Endodermal cell (in vitro differentiated cells): ENCODE results near the gene CACNG4. TPM values are rescaled to one million over a fixed set of nuclear protein-coding genes. Genes with fewer than 3 reads are reported as not detected.

Experiments
- DNase-seq: peaks from one replicate; pipeline ENCODE4 v3.0.0-alpha.2; 2017
- H3K27ac ChIP-seq: 2 replicates; pipeline ENCODE4 v1.5.1; 2013; ENCODE audit warnings: mild to moderate bottlenecking, low read depth, low read length, moderate library complexity
- H3K27me3 ChIP-seq: 2 replicates; pipeline ENCODE4 v1.6.1; 2013; ENCODE audit warnings: mild to moderate bottlenecking, low read length, moderate library complexity; ENCODE audit not compliant: insufficient read depth, control insufficient read depth, poor library complexity, severe bottlenecking
- H3K36me3 ChIP-seq: 2 replicates; pipeline ENCODE4 v1.7.0; 2013; ENCODE audit warnings: mild to moderate bottlenecking, low read length, moderate library complexity; ENCODE audit not compliant: control insufficient read depth, insufficient read depth
- H3K4me1 ChIP-seq: one replicate; pipeline ENCODE4 v1.7.0; 2013; ENCODE audit warnings: low read length; ENCODE audit not compliant: control insufficient read depth, insufficient read depth
- H3K4me3 ChIP-seq: 2 replicates; pipeline ENCODE4 v1.5.1; 2013; ENCODE audit warnings: mild to moderate bottlenecking, low read length, moderate library complexity
- H3K9ac ChIP-seq: 2 replicates; pipeline ENCODE4 v1.6.1; 2013; ENCODE audit warnings: mild to moderate bottlenecking, low read length, moderate library complexity; ENCODE audit not compliant: poor library complexity, severe bottlenecking; ENCODE audit errors: extremely low read depth
- H3K9me3 ChIP-seq: 2 replicates; pipeline ENCODE4 v1.6.1; 2013; ENCODE audit warnings: mild to moderate bottlenecking, low read length, moderate library complexity; ENCODE audit not compliant: control insufficient read depth
- H3K27ac Mint-ChIP-seq: 2 replicates; pipeline ENCODE4 v1.8.0; 2020; ENCODE audit warnings: mixed read lengths
- H3K27me3 Mint-ChIP-seq: 2 replicates; pipeline ENCODE4 v1.8.0; 2021; ENCODE audit warnings: mild to moderate bottlenecking, mixed read lengths; ENCODE audit not compliant: insufficient read depth
- H3K36me3 Mint-ChIP-seq: 2 replicates; pipeline ENCODE4 v1.8.0; 2020; ENCODE audit warnings: low read depth, mixed read lengths
- H3K4me1 Mint-ChIP-seq: 2 replicates; pipeline ENCODE4 v1.8.0; 2020; ENCODE audit warnings: mixed read lengths
- H3K4me3 Mint-ChIP-seq: 2 replicates; pipeline ENCODE4 v1.8.0; 2020; ENCODE audit warnings: mild to moderate bottlenecking, moderate library complexity, mixed read lengths
- H3K9me3 Mint-ChIP-seq: 2 replicates; pipeline ENCODE4 v1.8.0; 2020; ENCODE audit warnings: mild to moderate bottlenecking, mixed read lengths
- CTCF ChIP-seq: fragments of 200-600 bp; sonication (generic); conservative IDR thresholded peaks from 2 replicates; pipeline ENCODE4 v1.5.0; 2021; ENCODE audit warnings: antibody characterized with exemption, mild to moderate bottlenecking
- WGBS, 2 experiments: methylation state at CpG; one replicate each; pipeline versions ENCODE4 v1.1.5 to v1.1.7; 2013; ENCODE audit warnings: missing lambda C conversion rate in 2 of 2, mixed read lengths in 1 of 2; ENCODE audit not compliant: insufficient coverage in 1 of 2, insufficient read length in 1 of 2; 5-methylcytosine and 5-hydroxymethylcytosine counted together
- total RNA-seq, 2 donors: library from RNA; stranded (reverse); fragmentation: NEBNext Ultra II Directional in 1 of 2; extraction: Animal tissue kit (Norgen Biotek cat#: 25700) in 1 of 2; gene quantifications; 2 replicates in 1 of 2; 3 replicates in 1 of 2; pipeline ENCODE4 v1.2.1, GENCODE V29; 2021

Gene CACNG4
- total RNA-seq, 2 donors from 2014 or later: 0.22 to 1.3 TPM

DNA sequence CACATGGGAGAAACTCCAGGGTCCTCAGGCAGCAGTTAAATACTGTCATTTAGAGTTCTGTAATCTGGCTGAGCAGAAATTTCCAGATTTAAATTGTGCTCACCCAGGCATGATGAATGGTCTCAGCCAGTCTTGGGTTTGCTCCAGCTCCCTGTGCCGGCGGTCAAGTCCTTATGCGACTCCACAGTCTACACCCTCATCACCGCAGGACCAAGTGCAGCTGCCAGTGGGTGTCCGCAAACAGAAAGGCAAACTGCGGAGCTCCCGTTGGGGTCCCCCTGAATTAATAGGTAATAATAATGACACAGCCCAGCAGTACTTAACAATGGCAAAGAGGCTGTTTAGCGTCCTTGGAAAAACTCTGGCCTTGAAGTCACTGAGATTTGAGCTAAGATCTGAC is 3.9 kb upstream of the CACNG4 start:
- Histone ChIP-seq H3K9ac (no peak overlapping the region), H3K36me3 (no peaks in the 10 kb centered on the region), H3K9me3 (no peaks in the 10 kb centered on the region), H3K27me3 (peaks cover 45% of the 10 kb centered on the region), H3K4me3 (no peak overlapping the region), H3K27ac (no peak overlapping the region), H3K4me1 (no peaks in the 10 kb centered on the region)
- WGBS, 2 experiments: 59 to 84% methylated on average over 2 to 8 of the region's 8 CpGs
- DNase-seq: no peak
- TF ChIP-seq CTCF: no peak
- no peak overlapping the region for H3K4me3 Mint-ChIP-seq
- no peaks in the 10 kb centered on the region for H3K36me3 Mint-ChIP-seq
- H3K27ac Mint-ChIP-seq: no peak overlapping the region
- H3K9me3 Mint-ChIP-seq: no peaks in the 10 kb centered on the region
- H3K27me3 Mint-ChIP-seq: peaks cover 49% of the 10 kb centered on the region
- peaks cover 8% of the 10 kb centered on the region for H3K4me1 Mint-ChIP-seq

DNA sequence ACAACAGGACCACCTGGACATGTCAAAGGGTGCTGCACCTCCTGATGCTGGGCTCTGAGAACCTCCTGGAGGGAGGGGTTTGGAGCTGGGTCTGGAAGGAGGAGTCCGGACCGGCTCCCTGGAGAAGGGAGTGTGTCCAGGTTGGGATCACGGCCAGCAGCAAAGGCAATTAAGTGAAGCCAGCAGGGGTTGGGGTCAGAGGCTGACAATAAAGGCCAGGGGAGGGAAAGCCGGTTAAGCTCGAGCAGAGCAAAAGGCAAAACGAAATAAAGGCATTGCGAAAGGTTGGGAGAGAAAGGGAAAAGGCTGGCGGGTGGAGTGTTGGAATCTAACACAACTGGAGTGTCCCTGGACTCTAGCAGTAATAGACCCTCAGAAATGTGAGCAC is 992 bp upstream of the CACNG4 start:
- Histone ChIP-seq H3K4me3 (no peak overlapping the region), H3K9me3 (no peaks in the 10 kb centered on the region), H3K27ac (no peak overlapping the region), H3K9ac (no peak overlapping the region), H3K4me1 (no peaks in the 10 kb centered on the region), H3K27me3 (peaks cover 74% of the 10 kb centered on the region), H3K36me3 (no peaks in the 10 kb centered on the region)
- Mint-ChIP-seq H3K36me3 (no peaks in the 10 kb centered on the region), H3K4me1 (peaks cover 10% of the 10 kb centered on the region), H3K9me3 (no peaks in the 10 kb centered on the region), H3K27me3 (peaks cover 76% of the 10 kb centered on the region), H3K4me3 (peak overlapping the region; percentile 59), H3K27ac (no peak overlapping the region)
- WGBS, 2 experiments: 12 to 27% methylated on average over 5 to 8 of the region's 8 CpGs
- DNase-seq: peak; percentile 74
- TF ChIP-seq CTCF: no peak

- H3K27ac Mint-ChIP-seq: no peak overlapping the region
- no peaks in the 10 kb centered on the region for H3K9me3 Mint-ChIP-seq
- H3K4me3 ChIP-seq: peak overlapping the region; percentile 76
- H3K9ac ChIP-seq: no peak overlapping the region
- no peaks in the 10 kb centered on the region for H3K36me3 ChIP-seq
- peaks cover 79% of the 10 kb centered on the region for H3K27me3 ChIP-seq
- H3K27ac ChIP-seq: peak overlapping the region; percentile 93
- H3K4me1 Mint-ChIP-seq: peaks cover 10% of the 10 kb centered on the region
- no peaks in the 10 kb centered on the region for H3K4me1 ChIP-seq
- TF ChIP-seq CTCF: no peak
- peak overlapping the region; percentile 56 for H3K4me3 Mint-ChIP-seq
- DNase-seq: peak; percentile 93
- no peaks in the 10 kb centered on the region for H3K36me3 Mint-ChIP-seq
- 1% methylated on average over 14 to 85 of the region's 92 CpGs for WGBS, 2 experiments
- peaks cover 83% of the 10 kb centered on the region for H3K27me3 Mint-ChIP-seq
- H3K9me3 ChIP-seq: no peaks in the 10 kb centered on the region
These were observed 658 bp downstream of the CACNG4 start for GRCh38 chr17:66964930-66965800.
